GM04503 (cell line): ENCODE data around the gene UBE2QL1.
A peak's percentile ranks its signal among the peaks of the same experiment; 100 is the strongest.

Experiments
- DNase-seq: peaks from one replicate; pipeline ENCODE4 v3.0.0-alpha.2; 2012; ENCODE audit warnings: low read depth

UBE2QL1 gene

DNA sequence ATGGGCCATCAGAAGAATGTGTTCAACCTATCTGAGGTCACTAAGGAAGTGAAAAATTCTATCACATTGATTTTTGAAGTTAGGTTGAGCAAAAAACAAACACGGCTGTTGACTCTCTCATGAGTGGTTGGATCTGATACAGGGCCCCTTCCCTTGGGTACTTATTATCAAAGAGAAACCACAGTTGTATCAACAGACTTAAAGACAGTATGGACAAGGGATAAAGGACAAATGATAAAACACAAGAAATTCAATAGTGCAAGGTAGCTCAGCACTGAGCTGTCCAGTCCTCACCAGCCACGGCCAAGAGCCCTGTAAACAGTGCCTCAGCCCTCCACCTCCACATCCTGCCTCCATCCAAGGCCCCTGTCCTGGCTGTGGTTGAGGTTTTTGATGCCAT is 86.9 kb downstream of the UBE2QL1 start:
- no peak for DNase-seq

- no peak for DNase-seq
Observed at GRCh38 chr5:6539060-6539459, 90.4 kb downstream of the UBE2QL1 start.

GRCh38 chr5:6540111-6540827 is 91.6 kb downstream of the UBE2QL1 start:
- DNase-seq = peak; percentile 11

DNA sequence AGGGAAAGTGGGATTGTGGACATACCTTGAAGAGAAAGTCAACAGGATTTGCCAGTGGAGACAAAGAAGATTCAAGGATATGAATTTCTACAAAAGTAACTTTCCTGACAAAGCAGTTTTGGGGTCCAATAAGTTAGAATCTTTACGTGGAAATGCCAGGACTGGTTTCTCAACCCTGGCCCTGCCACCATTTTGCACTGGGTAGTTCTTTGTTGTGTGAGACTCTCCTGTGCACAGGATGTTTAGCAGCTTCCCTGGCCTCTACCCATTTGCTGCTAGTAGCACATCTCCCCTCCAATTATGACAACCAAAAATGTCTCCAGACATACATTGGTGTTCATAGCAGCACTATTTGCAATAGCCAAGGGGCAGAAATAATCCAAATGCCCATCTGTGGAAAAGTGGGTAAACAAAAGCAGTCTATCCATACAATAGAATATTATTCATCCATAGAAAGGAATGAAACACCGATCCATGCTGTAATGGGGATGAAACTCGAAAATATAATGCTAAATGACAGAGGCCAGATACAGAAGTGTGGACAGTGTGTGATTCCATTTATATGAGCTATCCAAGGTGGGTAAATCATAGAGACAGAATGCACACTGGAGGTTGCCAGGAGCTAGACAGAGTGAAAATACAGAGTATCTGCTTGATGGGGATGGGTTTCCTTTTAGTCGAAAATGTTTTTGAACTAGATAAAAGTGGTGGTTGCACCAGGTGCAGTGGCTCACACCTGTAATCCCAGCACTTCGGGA is 92.8 kb downstream of the UBE2QL1 start:
- DNase-seq = no peak

- DNase-seq = no peak
Observed at GRCh38 chr5:6542421-6543345, 94.0 kb downstream of the UBE2QL1 start.

DNA sequence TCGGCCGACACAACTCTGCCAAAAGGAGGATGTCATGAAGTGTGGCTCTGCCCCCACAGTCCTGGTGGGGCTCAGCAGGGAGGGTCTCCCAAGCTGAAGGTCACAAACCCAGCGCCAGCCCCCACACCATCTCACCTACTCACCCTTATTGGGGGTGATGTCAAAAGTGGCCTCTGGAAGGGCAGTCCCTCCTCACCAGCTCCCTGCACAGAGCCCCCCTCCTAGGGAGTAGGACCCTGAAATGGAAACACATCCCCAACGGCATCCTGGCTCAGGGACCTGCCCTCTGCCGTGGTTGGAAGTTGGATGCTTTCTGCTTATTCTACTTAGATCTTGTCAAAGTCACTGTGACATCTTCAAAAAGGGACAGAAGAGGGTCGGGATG is 94.7 kb downstream of the UBE2QL1 start:
- DNase-seq = no peak

DNA sequence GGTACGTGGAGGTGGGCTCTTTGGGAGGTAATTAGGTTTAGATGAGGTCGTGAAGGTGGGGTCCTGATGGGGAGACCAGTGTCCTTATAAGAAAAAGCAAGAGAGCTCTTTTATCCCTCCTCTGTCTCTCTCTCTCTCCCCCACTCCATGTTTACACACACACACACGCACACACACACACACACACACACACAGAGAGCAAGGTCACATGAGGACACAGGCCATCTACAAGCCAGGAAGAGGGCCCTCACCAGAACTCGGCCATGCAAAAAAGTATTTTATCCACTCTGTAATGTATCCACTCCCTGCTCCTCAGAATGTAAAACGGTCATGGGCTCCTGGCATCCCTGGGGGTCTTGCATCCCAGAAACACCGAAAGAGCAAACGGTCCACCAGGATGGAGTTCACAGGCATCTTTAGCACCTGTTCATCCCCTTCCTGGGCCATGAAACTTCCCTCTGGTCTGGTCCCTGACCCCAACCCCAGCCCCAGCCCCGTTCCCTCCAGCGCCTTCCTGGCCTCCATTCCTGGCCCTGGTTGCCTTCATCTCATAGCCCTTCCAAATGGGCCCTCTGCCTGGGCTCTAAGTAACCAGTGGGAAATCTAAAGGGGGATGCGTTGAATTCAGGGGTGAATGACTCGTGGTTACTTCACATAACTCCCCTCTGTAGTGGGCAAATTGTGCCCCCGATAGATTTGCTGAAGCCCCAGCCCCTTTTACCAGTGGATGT is 95.3 kb downstream of the UBE2QL1 start:
- no peak for DNase-seq
